Aorta (tissue), 5 donors: ENCODE data around the gene PTCSC3. TPM values are rescaled to one million over a fixed set of nuclear protein-coding genes. Genes with fewer than 3 reads are reported as not detected.

Source experiments
- ATAC-seq: fragments of 200-7000 bp; cut with Tn5 transposase; one replicate; pipeline ENCODE4 v1.9.1; 2022; ENCODE audit warnings: moderate library complexity; ENCODE audit not compliant: low FRiP score
- DNase-seq, 2 donors: peaks; one replicate each; pipeline ENCODE4 v3.0.0-alpha.2; 2020
- H3K27ac ChIP-seq, 2 donors: one replicate each; pipeline ENCODE4 v1.5.1; 2013; ENCODE audit warnings: low read length in 2 of 2, mild to moderate bottlenecking in 2 of 2, moderate library complexity in 2 of 2, control low read depth in 1 of 2, inconsistent platforms in 1 of 2, low read depth in 1 of 2
- H3K27me3 ChIP-seq, 2 donors: one replicate each; pipeline ENCODE4 v1.6.1; 2013; ENCODE audit warnings: control low read depth in 1 of 2, low read length in 1 of 2, mild to moderate bottlenecking in 1 of 2, moderate library complexity in 1 of 2; ENCODE audit not compliant: insufficient read depth in 2 of 2, control insufficient read depth in 1 of 2
- H3K36me3 ChIP-seq, 2 donors: one replicate each; pipeline ENCODE4 v1.6.1; 2013; ENCODE audit warnings: control low read depth in 1 of 2, low read length in 1 of 2, mild to moderate bottlenecking in 1 of 2; ENCODE audit not compliant: insufficient read depth in 2 of 2, control insufficient read depth in 1 of 2
- H3K4me1 ChIP-seq, 2 donors: one replicate each; pipeline ENCODE4 v1.6.1; 2013; ENCODE audit warnings: low read length in 2 of 2, control low read depth in 1 of 2, mild to moderate bottlenecking in 1 of 2, moderate library complexity in 1 of 2; ENCODE audit not compliant: insufficient read depth in 2 of 2, control insufficient read depth in 1 of 2
- H3K4me3 ChIP-seq, 2 donors: one replicate each; pipeline ENCODE4 v1.5.1; 2013; ENCODE audit warnings: low read length in 2 of 2, control low read depth in 1 of 2, mild to moderate bottlenecking in 1 of 2
- H3K9me3 ChIP-seq: one replicate; pipeline ENCODE4 v1.6.1; 2013; ENCODE audit warnings: mild to moderate bottlenecking, low read length; ENCODE audit not compliant: control insufficient read depth
- WGBS, 2 donors: extraction: QIAGEN DNeasy Blood & Tissue Kit; methylation state at CpG; one replicate each; pipeline ENCODE4 v1.1.7; 2013; 5-methylcytosine and 5-hydroxymethylcytosine counted together
- intact Hi-C, 2 donors: fragments of 100-400 bp; cut with DNase I; formaldehyde crosslinking; loops; one replicate each; pipeline versions ENCODE4 v1.14.2 to v1.15.0; 2022
- polyA plus RNA-seq, 2 donors: library from polyadenylated mRNA; stranded (reverse); fragments of 200-250 nt; gene quantifications; one replicate each; pipeline ENCODE4 v1.2.3, GENCODE V29; 2013
- total RNA-seq, 2 donors: library from RNA; stranded (reverse); fragmentation: NEBNext Ultra II Directional; extraction: Animal tissue kit (Norgen Biotek cat#: 25700); gene quantifications; one replicate each; pipeline ENCODE4 v1.2.1, GENCODE V29; 2021
- donor health status: healthy with polysubstance abuse.
- donor health status: Bipolar disorder and iron deficiency.
- donor health status: DM: no; HTN: no; CAD: no.
- donor health status: DM: no; HTN: no; CAD: no.
- donor health status: DM: yes; HTN: yes; CAD: no.

The PTCSC3 gene
- total and polyA plus RNA-seq, 4 donors: not detected

GRCh38 chr14:36085861-36086260 is 90.7 kb downstream of the PTCSC3 start:
- no peak for DNase-seq
- Histone ChIP-seq H3K4me1 (no peaks in the 10 kb centered on the region), H3K27ac (no peak overlapping the region), H3K9me3 (peaks cover 3% of the 10 kb centered on the region), H3K4me3 (no peak overlapping the region), H3K36me3 (no peaks in the 10 kb centered on the region), H3K27me3 (no peaks in the 10 kb centered on the region)
- no peak for ATAC-seq
- 55 to 56% methylated on average over 6 of the region's 6 CpGs for WGBS, 2 donors
- intact Hi-C loops: no loop called here

Other genes starting within 250 kb of the PTCSC3 start
- 10 to 100 TPM; 23.4 to 24.6 TPM for gene MBIP, start 143.9 kb upstream of the PTCSC3 start, total RNA-seq
- gene MBIP, start 143.9 kb upstream of the PTCSC3 start, polyA plus RNA-seq: 10 to 100 TPM; 18.9 to 19.0 TPM